VCaP (cell line): ENCODE data around the gene SLC13A3.

ENCODE experiments used
- H3K27ac ChIP-seq: fragments of 450-650 bp; 2 replicates; pipeline ENCODE4 v1.5.1; 2017
- TF ChIP-seq, protein P1 (sequence below): fragments of 450-650 bp; conservative IDR thresholded peaks from 2 replicates; pipeline ENCODE4 v1.5.1; 2017; ENCODE audit warnings: mild to moderate bottlenecking, moderate library complexity

The SLC13A3 gene

DNA sequence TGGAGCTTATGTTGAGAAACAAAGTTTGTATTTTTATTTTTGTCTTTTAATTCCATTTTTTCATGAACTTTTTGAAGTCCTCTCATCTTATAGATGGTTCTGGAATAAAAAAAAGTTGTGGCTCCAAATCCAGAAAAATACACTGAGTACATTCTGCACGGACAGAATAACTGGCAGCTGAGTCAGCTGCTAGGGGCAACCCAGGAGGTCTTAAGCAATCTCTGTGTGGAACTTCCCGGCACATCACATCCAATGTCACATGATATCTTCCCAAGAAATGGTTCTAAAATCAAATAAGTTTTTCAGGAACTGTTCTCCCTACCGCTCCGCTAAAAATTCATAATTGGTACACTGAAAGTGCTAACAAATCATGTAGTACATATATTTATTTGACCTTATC lies 29.8 kb downstream of the SLC13A3 start:
- TF ChIP-seq, protein P1, sequence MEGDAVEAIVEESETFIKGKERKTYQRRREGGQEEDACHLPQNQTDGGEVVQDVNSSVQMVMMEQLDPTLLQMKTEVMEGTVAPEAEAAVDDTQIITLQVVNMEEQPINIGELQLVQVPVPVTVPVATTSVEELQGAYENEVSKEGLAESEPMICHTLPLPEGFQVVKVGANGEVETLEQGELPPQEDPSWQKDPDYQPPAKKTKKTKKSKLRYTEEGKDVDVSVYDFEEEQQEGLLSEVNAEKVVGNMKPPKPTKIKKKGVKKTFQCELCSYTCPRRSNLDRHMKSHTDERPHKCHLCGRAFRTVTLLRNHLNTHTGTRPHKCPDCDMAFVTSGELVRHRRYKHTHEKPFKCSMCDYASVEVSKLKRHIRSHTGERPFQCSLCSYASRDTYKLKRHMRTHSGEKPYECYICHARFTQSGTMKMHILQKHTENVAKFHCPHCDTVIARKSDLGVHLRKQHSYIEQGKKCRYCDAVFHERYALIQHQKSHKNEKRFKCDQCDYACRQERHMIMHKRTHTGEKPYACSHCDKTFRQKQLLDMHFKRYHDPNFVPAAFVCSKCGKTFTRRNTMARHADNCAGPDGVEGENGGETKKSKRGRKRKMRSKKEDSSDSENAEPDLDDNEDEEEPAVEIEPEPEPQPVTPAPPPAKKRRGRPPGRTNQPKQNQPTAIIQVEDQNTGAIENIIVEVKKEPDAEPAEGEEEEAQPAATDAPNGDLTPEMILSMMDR = no peak
- H3K27ac ChIP-seq = no peak overlapping the region

DNA sequence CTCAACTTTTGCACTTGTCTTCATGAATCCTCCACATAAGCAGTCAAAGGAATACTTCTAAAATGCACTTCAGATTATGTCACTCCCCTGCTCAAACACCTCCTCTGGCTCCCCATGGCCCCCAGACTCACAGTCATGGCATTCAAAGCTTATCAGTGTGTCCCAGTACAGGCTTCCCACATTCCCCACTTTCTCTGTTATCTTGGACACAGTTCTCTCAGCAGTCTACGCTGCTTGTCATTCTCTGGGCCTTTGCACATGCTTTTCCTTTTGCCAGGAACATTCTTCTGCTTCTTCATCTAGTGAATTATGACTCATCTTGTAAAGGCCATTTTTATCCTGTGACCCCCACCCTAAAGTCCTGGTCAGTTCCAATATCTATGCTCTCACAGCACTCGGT lies 31.8 kb downstream of the SLC13A3 start:
- H3K27ac ChIP-seq = no peak overlapping the region
- TF ChIP-seq, protein P1 = no peak

GRCh38 chr20:46618316-46619100 lies 32.8 kb downstream of the SLC13A3 start:
- TF ChIP-seq, protein P1 = no peak
- H3K27ac ChIP-seq = no peak overlapping the region

- H3K27ac ChIP-seq = no peak overlapping the region
- TF ChIP-seq, protein P1 = no peak
Measured at GRCh38 chr20:46614503-46614902, 36.8 kb downstream of the SLC13A3 start.

DNA sequence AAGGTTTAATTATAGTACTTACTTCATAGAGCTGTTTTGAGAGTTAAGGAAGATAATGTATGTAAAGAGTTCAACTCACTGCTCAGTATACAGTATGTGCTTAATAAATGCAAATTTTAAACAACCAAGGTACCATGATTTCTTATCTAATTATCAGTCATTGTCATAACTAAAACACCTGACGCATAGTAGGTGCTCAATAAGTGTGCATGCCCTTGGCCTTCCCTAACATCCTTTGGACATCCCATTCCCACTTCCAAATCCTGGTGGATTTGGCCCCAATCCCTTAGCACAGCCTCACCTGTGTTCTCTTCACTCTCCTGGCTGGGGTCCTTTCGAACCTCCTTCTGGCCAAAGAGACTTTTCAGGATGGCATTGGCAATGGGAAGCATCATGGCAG lies 41.1 kb downstream of the SLC13A3 start:
- H3K27ac ChIP-seq = no peak overlapping the region
- TF ChIP-seq, protein P1 = no peak

- no peak overlapping the region for H3K27ac ChIP-seq
- TF ChIP-seq, protein P1 = no peak
Measured at GRCh38 chr20:46609043-46609442, 42.2 kb downstream of the SLC13A3 start.

DNA sequence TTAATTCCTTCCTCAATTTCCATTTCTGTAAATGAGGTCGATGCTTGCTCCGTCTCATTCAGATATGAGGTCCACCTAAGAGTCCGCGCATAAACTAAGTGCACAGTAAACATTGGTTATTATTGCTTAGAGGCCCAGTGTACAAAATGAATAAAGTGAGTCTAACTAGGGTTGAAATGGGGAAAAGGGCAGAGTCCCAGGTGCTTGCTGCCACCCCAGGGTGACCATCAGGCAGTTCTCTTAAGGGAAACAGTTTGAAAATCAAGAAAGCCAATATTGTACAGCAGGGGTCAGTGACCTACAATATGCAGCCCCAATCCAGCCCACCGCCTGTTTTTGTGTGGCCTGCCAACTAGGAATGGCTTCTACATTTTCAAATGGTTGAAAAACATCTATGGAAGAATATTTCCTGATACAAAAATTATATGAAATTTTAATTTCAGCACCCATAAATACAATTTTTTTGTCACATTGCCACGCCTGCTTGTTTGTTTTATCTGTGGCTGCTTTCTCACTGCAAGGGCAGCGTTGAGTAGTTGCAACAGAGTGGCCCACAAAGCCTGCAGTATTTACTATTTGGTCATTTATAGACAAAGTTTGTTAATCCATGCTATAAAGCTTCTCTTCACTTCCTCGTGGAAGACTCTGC lies 43.3 kb downstream of the SLC13A3 start:
- no peak overlapping the region for H3K27ac ChIP-seq
- TF ChIP-seq, protein P1 = no peak
